ENCODE measurements around the gene COQ9.

- TF ChIP-seq, protein P1, sequence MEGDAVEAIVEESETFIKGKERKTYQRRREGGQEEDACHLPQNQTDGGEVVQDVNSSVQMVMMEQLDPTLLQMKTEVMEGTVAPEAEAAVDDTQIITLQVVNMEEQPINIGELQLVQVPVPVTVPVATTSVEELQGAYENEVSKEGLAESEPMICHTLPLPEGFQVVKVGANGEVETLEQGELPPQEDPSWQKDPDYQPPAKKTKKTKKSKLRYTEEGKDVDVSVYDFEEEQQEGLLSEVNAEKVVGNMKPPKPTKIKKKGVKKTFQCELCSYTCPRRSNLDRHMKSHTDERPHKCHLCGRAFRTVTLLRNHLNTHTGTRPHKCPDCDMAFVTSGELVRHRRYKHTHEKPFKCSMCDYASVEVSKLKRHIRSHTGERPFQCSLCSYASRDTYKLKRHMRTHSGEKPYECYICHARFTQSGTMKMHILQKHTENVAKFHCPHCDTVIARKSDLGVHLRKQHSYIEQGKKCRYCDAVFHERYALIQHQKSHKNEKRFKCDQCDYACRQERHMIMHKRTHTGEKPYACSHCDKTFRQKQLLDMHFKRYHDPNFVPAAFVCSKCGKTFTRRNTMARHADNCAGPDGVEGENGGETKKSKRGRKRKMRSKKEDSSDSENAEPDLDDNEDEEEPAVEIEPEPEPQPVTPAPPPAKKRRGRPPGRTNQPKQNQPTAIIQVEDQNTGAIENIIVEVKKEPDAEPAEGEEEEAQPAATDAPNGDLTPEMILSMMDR (conservative IDR thresholded peaks at IDR 0.05; ENCODE audit: low read depth, low read length) = no peak
- TF ChIP-seq EZH2 (IDR thresholded peaks at IDR 0.05; ENCODE audit: borderline replicate concordance, low read depth, low read length, poor library complexity, severe bottlenecking) = no peak
These were observed 39.5 kb upstream of the COQ9 start for GRCh38 chr16:57407521-57408353.

Measured in A673 (cell line).